ENCODE results near the gene ZNF566. TPM values are rescaled to one million over a fixed set of nuclear protein-coding genes. Genes with fewer than 3 reads are reported as not detected.

The ZNF566 gene
- total and polyA plus RNA-seq, 2 of the 13 experiments (the other 11 are each of a cell fraction or from before 2014, with no cell fraction given), result 4.8 to 13.7 TPM

- TF ChIP-seq ATF5 (CRISPR knock-in tag; IDR thresholded peaks at IDR 0.05; ENCODE audit: low read depth) (no peak), NR2F2 (IDR thresholded peaks at IDR 0.05; ENCODE audit: borderline replicate concordance, low read depth) (no peak), SOX13 (IDR thresholded peaks at IDR 0.05) (no peak), SOX13 (CRISPR knock-in tag; conservative IDR thresholded peaks at IDR 0.05 in 1 of 2, IDR thresholded peaks at IDR 0.05 in 1 of 2) (no peak), TEF (CRISPR knock-in tag; IDR thresholded peaks at IDR 0.05) (no peak), ZNF616 (CRISPR knock-in tag; IDR thresholded peaks at IDR 0.05; ENCODE audit: low read depth) (no peak), MED1 (CRISPR knock-in tag; IDR thresholded peaks at IDR 0.05) (no peak), SALL1 (CRISPR knock-in tag; IDR thresholded peaks at IDR 0.05) (peak; percentile 56), SSRP1 (CRISPR knock-in tag; IDR thresholded peaks at IDR 0.05) (no peak), NCOA5 (CRISPR knock-in tag; IDR thresholded peaks at IDR 0.05) (no peak), ATF7-NPFF (CRISPR knock-in tag; IDR thresholded peaks at IDR 0.05; ENCODE audit: low read depth) (no peak), GATAD2A (CRISPR knock-in tag; IDR thresholded peaks at IDR 0.05) (no peak), ATM (IDR thresholded peaks at IDR 0.05; ENCODE audit: borderline replicate concordance) (no peak), SPEN (CRISPR knock-in tag; IDR thresholded peaks at IDR 0.05; ENCODE audit: low read depth) (peak; percentile 77), FOXJ3 (CRISPR knock-in tag; IDR thresholded peaks at IDR 0.05; ENCODE audit: borderline replicate concordance) (no peak), TFDP2 (CRISPR knock-in tag; IDR thresholded peaks at IDR 0.05) (no peak; the same call in 1 of the 2 replicates)
- TF ChIP-seq, protein P1, sequence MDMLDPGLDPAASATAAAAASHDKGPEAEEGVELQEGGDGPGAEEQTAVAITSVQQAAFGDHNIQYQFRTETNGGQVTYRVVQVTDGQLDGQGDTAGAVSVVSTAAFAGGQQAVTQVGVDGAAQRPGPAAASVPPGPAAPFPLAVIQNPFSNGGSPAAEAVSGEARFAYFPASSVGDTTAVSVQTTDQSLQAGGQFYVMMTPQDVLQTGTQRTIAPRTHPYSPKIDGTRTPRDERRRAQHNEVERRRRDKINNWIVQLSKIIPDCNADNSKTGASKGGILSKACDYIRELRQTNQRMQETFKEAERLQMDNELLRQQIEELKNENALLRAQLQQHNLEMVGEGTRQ (IDR thresholded peaks at IDR 0.05; ENCODE audit: low read depth, low read length), result no peak
- TF ChIP-seq, protein P1 (CRISPR knock-in tag; IDR thresholded peaks at IDR 0.05; ENCODE audit: borderline replicate concordance), result no peak
- TF ChIP-seq, protein P2, sequence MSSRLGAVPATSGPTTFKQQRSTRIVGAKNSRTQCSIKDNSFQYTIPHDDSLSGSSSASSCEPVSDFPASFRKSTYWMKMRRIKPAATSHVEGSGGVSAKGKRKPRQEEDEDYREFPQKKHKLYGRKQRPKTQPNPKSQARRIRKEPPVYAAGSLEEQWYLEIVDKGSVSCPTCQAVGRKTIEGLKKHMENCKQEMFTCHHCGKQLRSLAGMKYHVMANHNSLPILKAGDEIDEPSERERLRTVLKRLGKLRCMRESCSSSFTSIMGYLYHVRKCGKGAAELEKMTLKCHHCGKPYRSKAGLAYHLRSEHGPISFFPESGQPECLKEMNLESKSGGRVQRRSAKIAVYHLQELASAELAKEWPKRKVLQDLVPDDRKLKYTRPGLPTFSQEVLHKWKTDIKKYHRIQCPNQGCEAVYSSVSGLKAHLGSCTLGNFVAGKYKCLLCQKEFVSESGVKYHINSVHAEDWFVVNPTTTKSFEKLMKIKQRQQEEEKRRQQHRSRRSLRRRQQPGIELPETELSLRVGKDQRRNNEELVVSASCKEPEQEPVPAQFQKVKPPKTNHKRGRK (CRISPR knock-in tag; IDR thresholded peaks at IDR 0.05), result no peak
- TF ChIP-seq, protein P3, sequence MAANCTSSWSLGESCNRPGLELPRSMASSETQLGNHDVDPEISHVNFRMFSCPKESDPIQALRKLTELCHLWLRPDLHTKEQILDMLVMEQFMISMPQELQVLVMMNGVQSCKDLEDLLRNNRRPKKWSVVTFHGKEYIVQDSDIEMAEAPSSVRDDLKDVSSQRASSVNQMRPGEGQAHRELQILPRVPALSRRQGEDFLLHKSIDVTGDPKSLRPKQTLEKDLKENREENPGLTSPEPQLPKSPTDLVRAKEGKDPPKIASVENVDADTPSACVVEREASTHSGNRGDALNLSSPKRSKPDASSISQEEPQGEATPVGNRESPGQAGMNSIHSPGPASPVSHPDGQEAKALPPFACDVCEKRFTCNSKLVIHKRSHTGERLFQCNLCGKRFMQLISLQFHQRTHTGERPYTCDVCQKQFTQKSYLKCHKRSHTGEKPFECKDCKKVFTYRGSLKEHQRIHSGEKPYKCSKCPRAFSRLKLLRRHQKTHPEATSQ (CRISPR knock-in tag; IDR thresholded peaks at IDR 0.05; ENCODE audit: borderline replicate concordance), result no peak
- TF ChIP-seq, protein P4, sequence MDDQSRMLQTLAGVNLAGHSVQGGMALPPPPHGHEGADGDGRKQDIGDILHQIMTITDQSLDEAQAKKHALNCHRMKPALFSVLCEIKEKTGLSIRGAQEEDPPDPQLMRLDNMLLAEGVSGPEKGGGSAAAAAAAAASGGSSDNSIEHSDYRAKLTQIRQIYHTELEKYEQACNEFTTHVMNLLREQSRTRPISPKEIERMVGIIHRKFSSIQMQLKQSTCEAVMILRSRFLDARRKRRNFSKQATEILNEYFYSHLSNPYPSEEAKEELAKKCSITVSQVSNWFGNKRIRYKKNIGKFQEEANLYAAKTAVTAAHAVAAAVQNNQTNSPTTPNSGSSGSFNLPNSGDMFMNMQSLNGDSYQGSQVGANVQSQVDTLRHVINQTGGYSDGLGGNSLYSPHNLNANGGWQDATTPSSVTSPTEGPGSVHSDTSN (CRISPR knock-in tag; IDR thresholded peaks at IDR 0.05; ENCODE audit: borderline replicate concordance), result no peak
Measured at GRCh38 chr19:36418287-36419001, 70.9 kb downstream of the ZNF566 start, which contains the start of gene ZFP82 (continued).
